HG03175 (cell line): ENCODE results near the gene CCDC12.

Experiments used
- ATAC-seq: cut with Tn5 transposase; IDR thresholded peaks from one replicate; pipeline ENCODE4 v1.9.1; 2021; ENCODE audit warnings: mild to moderate bottlenecking, moderate library complexity; ENCODE audit not compliant: unreplicated experiment

The CCDC12 gene

GRCh38 chr3:47008234-47008796 lies 31.8 kb upstream of the CCDC12 start:
- no peak for ATAC-seq

GRCh38 chr3:47007482-47008233 lies 31.1 kb upstream of the CCDC12 start:
- no peak for ATAC-seq

DNA sequence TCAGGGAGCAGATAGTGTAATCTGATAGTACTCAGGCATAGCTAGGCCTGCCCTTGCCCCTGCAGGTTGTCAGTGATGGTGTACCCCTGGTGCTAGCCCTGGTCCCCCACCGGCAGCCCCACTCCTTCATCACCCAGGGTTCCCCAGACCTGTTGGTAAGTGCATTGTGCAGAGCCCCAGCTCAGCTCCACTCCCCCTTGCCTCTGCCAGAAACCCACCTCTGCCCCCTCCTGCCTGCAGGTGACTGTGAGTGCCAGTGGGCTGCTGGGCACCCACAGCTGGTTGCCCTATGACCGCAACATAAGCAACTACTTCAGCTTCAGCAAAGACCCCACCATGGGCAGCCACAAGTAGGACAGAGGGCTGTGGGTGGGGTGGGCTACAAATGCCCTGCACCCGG lies 30.5 kb upstream of the CCDC12 start:
- ATAC-seq = no peak

- ATAC-seq = no peak
Measured at GRCh38 chr3:47006145-47006651, 29.7 kb upstream of the CCDC12 start.

- no peak for ATAC-seq
Measured at GRCh38 chr3:47005212-47006144, 28.9 kb upstream of the CCDC12 start.

- no peak for ATAC-seq
Measured at GRCh38 chr3:47004369-47005211, 28.0 kb upstream of the CCDC12 start.

DNA sequence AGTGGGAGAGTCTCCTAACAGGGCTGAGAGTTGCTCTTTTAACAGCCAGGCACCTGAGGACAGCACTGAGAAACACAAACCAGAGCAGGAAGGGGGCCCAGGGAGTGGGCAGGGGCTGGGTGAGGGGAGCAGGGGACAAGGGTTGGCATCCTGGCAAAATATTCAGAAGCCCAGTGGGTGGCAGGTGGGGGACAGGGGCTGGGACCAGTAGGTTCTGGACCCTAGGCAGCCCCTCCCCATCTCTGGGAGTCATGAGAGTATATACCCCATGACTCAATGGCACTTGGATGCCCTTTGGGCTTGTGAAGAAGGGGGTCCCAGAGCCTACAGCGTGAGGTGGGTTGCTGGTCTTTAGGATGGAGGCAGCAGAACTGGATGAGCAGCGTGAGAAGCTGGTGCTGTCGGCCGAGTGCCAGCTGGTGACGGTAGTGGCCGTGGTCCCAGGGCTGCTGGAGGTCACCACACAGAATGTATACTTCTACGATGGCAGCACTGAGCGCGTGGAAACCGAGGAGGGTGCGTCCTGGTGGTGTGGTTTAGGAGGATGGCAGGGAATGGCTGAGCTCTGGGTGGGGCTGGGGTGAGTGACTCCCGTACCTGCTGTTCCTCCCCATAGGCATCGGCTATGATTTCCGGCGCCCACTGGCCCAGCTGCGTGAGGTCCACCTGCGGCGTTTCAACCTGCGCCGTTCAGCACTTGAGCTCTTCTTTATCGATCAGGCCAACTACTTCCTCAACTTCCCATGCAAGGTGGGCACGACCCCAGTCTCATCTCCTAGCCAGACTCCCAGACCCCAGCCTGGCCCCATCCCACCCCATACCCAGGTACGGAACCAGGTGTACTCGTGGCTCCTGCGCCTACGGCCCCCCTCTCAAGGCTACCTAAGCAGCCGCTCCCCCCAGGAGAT lies 27.2 kb upstream of the CCDC12 start:
- no peak for ATAC-seq

GRCh38 chr3:47003056-47003410 lies 26.5 kb upstream of the CCDC12 start:
- ATAC-seq = no peak

- no peak for ATAC-seq
Measured at GRCh38 chr3:47002171-47003055, 25.9 kb upstream of the CCDC12 start.

GRCh38 chr3:47001731-47002170 lies 25.2 kb upstream of the CCDC12 start:
- ATAC-seq = no peak

- ATAC-seq = no peak
Measured at GRCh38 chr3:47000922-47001730, 24.6 kb upstream of the CCDC12 start.

- no peak for ATAC-seq
Measured at GRCh38 chr3:47000198-47000815, 23.8 kb upstream of the CCDC12 start.

DNA sequence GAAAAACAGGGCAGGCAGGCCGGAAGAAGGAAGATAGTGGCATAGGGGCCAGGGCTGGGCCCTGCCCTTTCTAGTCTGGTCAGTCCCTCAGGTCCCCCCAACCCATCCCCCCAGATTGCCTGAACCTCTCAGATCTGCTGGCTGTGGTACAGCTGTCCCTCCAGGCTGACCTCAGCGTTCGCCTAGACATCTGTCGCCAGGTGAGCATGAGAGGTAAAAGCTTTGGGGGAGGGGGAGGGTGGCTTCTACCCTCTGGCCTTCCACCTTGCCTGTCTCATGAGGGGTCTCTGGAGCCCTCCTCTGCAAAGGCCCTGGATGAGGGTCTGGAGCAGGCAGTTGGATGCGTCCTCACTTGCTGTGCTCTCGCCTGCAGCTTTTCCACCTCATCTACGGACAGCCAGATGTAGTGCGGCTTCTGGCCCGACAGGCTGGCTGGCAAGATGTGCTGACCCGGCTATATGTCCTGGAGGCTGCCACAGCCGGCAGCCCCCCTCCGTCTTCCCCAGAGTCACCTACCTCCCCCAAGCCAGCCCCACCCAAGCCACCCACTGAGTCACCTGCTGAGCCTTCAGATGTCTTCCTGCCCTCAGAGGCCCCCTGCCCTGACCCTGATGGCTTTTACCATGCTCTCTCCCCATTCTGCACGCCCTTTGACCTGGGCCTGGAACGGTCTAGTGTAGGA lies 23.1 kb upstream of the CCDC12 start:
- no peak for ATAC-seq

DNA sequence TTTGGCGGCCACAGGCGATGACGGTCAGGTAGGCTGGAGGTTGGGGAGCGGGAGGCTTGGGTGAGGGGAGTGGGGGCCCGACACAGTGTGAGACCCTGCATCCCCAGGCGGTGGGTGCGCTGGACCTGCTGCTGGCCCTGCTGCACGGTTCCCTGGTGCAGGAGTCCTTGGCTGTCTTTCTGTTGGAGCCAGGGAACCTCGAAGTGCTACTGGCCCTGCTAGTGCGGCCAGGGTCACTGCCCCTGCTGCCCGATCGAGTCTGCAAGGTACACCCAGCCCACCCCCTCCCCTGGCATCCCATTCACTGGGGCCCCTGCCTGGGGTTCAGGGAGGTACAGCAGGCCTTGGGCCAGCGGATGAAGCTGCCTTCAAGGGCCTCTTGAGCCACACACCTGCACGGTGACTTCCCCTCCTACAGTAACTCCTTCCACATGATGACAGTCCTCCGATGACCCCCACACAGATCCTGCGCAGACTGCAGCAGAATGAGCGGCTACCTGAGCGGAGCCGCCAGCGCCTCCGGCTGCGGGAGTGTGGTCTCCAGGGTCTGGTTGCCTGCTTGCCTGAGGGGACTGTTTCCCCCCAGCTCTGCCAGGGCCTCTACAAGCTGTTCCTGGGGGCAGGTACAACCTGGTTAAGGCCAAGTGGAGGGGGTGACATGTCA lies 22.4 kb upstream of the CCDC12 start:
- ATAC-seq = no peak

GRCh38 chr3:46998121-46998851 lies 21.7 kb upstream of the CCDC12 start:
- no peak for ATAC-seq
